ENCODE data around the gene FANK1.
"Not testable (repeated sequence)": the region's sequence is repeated elsewhere in the genome, so short reads cannot be mapped to it uniquely, and the experiment has no call there.

DNA sequence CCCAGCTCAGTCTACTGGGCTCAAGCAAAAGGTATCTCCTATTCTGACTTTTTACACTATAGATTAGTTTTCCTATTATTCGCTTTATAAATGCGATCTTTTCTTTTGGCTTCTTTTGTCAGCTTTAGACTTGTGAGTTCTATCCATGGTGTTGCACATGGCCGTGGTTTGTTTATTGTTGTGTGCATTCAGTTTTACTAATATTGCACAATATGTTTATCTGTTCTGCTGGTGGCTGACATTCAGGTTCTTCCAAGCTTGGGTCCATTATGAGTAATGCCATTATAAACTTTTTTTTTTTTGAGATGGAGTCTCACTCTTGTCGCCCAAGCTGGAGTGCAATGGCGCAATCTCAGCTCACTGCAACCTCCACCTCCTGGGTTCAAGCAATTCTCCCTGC, 30.9 kb downstream of the FANK1 start:
- TF ChIP-seq, protein P1, sequence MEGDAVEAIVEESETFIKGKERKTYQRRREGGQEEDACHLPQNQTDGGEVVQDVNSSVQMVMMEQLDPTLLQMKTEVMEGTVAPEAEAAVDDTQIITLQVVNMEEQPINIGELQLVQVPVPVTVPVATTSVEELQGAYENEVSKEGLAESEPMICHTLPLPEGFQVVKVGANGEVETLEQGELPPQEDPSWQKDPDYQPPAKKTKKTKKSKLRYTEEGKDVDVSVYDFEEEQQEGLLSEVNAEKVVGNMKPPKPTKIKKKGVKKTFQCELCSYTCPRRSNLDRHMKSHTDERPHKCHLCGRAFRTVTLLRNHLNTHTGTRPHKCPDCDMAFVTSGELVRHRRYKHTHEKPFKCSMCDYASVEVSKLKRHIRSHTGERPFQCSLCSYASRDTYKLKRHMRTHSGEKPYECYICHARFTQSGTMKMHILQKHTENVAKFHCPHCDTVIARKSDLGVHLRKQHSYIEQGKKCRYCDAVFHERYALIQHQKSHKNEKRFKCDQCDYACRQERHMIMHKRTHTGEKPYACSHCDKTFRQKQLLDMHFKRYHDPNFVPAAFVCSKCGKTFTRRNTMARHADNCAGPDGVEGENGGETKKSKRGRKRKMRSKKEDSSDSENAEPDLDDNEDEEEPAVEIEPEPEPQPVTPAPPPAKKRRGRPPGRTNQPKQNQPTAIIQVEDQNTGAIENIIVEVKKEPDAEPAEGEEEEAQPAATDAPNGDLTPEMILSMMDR (IDR thresholded peaks at IDR 0.05; ENCODE audit: low read length): not testable (repeated sequence)
- TF ChIP-seq EZH2 (optimal IDR thresholded peaks at IDR 0.05; ENCODE audit: low read depth, low read length); EZH2phosphoT487 (IDR thresholded peaks at IDR 0.05; ENCODE audit: low read length): not testable (repeated sequence)

Measured in MM.1S (cell line).